ENCODE measurements around the gene C9orf85.
A peak's percentile ranks its signal among the peaks of the same experiment; 100 is the strongest.

C9orf85 gene

DNA sequence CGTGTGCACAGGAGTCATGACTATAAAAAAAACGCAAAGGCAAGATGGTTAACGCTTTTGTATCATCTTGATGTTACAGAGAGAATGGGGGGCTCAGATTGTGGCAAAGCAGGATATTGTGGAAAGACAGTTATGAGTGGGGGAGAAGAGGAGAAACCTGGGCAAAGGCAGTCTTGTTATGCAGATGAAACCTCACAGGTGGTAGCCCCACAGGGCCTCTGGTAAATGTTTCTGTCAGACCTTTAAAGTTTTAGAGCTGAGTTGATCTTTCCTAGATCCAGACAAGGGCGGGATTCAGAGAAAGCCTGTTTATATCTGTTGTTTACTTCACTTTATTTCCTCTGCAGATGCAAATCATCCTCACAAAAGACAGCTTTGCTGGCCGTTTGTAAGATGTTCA, 55.2 kb downstream of the C9orf85 start:
- no peaks in the 10 kb centered on the region for H3K4me1 ChIP-seq (ENCODE audit: insufficient read depth, low read length, severe bottlenecking)
- no peaks in the 10 kb centered on the region; the same call in 1 of the 2 replicates for H3F3A ChIP-seq (ENCODE audit: insufficient read depth, low read length)
- H3K79me2 ChIP-seq (ENCODE audit: insufficient read depth, low read length) = no peaks in the 10 kb centered on the region
- H3K9me2 ChIP-seq (ENCODE audit: low read depth, low read length) = no peaks in the 10 kb centered on the region
- no peak overlapping the region for H2AFZ ChIP-seq (ENCODE audit: low read length)
- H3K9me3 ChIP-seq (ENCODE audit: low read length) = peaks cover 2% of the 10 kb centered on the region; the same call in 1 of the 2 replicates
- H3K9ac ChIP-seq (ENCODE audit: low read length) = no peak overlapping the region
- H3K27ac ChIP-seq (ENCODE audit: low read depth, low read length, poor library complexity, severe bottlenecking) = no peak overlapping the region
- TF ChIP-seq, protein P1, sequence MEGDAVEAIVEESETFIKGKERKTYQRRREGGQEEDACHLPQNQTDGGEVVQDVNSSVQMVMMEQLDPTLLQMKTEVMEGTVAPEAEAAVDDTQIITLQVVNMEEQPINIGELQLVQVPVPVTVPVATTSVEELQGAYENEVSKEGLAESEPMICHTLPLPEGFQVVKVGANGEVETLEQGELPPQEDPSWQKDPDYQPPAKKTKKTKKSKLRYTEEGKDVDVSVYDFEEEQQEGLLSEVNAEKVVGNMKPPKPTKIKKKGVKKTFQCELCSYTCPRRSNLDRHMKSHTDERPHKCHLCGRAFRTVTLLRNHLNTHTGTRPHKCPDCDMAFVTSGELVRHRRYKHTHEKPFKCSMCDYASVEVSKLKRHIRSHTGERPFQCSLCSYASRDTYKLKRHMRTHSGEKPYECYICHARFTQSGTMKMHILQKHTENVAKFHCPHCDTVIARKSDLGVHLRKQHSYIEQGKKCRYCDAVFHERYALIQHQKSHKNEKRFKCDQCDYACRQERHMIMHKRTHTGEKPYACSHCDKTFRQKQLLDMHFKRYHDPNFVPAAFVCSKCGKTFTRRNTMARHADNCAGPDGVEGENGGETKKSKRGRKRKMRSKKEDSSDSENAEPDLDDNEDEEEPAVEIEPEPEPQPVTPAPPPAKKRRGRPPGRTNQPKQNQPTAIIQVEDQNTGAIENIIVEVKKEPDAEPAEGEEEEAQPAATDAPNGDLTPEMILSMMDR (IDR thresholded peaks at IDR 0.05; ENCODE audit: low read length) = no peak
- no peak for TF ChIP-seq EZH2 (IDR thresholded peaks at IDR 0.05; ENCODE audit: borderline replicate concordance, low read length)
- peaks cover 4% of the 10 kb centered on the region; the same call in 1 of the 2 replicates for H3K36me3 ChIP-seq (ENCODE audit: insufficient read depth, low read length)
- H4K20me1 ChIP-seq (ENCODE audit: insufficient read depth, low read length) = no peaks in the 10 kb centered on the region
- no peak overlapping the region for H3K4me3 ChIP-seq (ENCODE audit: low read depth, low read length, poor library complexity, severe bottlenecking)
- no peaks in the 10 kb centered on the region for H3K27me3 ChIP-seq (ENCODE audit: insufficient read depth, low read length)
- H3K4me2 ChIP-seq (ENCODE audit: low read length) = no peak overlapping the region

DNA sequence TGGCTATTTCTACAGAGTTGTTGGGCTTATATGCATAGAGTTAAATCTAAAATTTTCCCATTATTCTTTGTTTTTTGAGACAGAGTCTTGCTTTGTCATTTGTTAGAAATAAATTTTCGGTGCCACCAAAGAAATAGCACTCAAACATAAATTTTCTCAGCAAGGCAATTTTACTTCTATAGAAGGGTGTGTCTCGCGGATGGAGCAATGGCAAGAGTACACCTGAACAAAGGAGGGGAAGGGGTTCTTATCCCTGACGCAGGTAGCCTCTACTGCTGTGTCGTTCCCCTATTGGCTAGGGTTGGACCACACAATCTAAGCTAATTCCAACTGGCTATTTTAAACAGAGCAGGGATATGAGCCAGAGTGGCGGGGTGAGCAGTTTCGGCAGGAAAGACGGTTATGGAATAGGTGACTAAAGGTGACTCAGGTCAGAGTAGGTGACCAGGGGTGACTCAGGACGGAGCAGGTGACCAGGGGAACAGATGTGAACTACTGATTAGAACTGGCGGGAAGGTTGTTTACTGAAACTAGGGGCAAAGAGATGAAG, 57.2 kb downstream of the C9orf85 start:
- H3K9ac ChIP-seq (ENCODE audit: low read length) = no peak overlapping the region
- no peaks in the 10 kb centered on the region for H3K9me2 ChIP-seq (ENCODE audit: low read depth, low read length)
- TF ChIP-seq EZH2 (IDR thresholded peaks at IDR 0.05; ENCODE audit: borderline replicate concordance, low read length) = no peak
- TF ChIP-seq, protein P1 (IDR thresholded peaks at IDR 0.05; ENCODE audit: low read length) = no peak
- no peaks in the 10 kb centered on the region for H3K79me2 ChIP-seq (ENCODE audit: insufficient read depth, low read length)
- no peak overlapping the region for H3K4me2 ChIP-seq (ENCODE audit: low read length)
- no peak overlapping the region for H2AFZ ChIP-seq (ENCODE audit: low read length)
- H3K27ac ChIP-seq (ENCODE audit: low read depth, low read length, poor library complexity, severe bottlenecking) = no peak overlapping the region
- no peaks in the 10 kb centered on the region for H4K20me1 ChIP-seq (ENCODE audit: insufficient read depth, low read length)
- peaks cover 2% of the 10 kb centered on the region; the same call in 1 of the 2 replicates for H3K9me3 ChIP-seq (ENCODE audit: low read length)
- peaks cover 6% of the 10 kb centered on the region; the same call in 1 of the 2 replicates for H3K36me3 ChIP-seq (ENCODE audit: insufficient read depth, low read length)
- H3K4me1 ChIP-seq (ENCODE audit: insufficient read depth, low read length, severe bottlenecking) = no peaks in the 10 kb centered on the region
- H3F3A ChIP-seq (ENCODE audit: insufficient read depth, low read length) = no peaks in the 10 kb centered on the region; the same call in 1 of the 2 replicates
- H3K4me3 ChIP-seq (ENCODE audit: low read depth, low read length, poor library complexity, severe bottlenecking) = no peak overlapping the region
- H3K27me3 ChIP-seq (ENCODE audit: insufficient read depth, low read length) = no peaks in the 10 kb centered on the region

DNA sequence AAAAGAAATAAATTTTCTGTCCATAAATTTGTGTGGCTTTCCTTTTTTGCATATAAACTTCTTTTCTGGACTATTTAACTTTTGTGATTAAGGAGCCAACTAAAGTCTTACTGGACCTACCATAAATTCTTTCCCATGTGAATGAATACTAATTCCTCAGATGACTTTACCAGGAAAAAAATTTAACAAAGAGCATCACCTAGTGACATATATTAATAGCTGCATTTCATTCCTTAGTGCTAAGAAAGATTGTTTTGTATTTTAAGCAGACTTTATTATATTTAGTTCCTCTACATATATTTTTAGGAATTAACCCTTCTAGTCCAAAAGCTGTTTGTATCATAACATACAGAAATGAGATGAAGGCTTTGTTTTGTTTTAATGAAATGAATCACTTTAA, 64.4 kb downstream of the C9orf85 start:
- no peaks in the 10 kb centered on the region for H3K9me3 ChIP-seq (ENCODE audit: low read length)
- no peaks in the 10 kb centered on the region for H3K9me2 ChIP-seq (ENCODE audit: low read depth, low read length)
- H2AFZ ChIP-seq (ENCODE audit: low read length) = no peak overlapping the region
- no peaks in the 10 kb centered on the region for H3F3A ChIP-seq (ENCODE audit: insufficient read depth, low read length)
- no peaks in the 10 kb centered on the region for H3K27me3 ChIP-seq (ENCODE audit: insufficient read depth, low read length)
- H4K20me1 ChIP-seq (ENCODE audit: insufficient read depth, low read length) = no peaks in the 10 kb centered on the region
- no peaks in the 10 kb centered on the region for H3K79me2 ChIP-seq (ENCODE audit: insufficient read depth, low read length)
- H3K9ac ChIP-seq (ENCODE audit: low read length) = no peak overlapping the region
- no peak for TF ChIP-seq EZH2 (IDR thresholded peaks at IDR 0.05; ENCODE audit: borderline replicate concordance, low read length)
- TF ChIP-seq, protein P1 (IDR thresholded peaks at IDR 0.05; ENCODE audit: low read length) = peak; percentile 48
- no peaks in the 10 kb centered on the region for H3K4me1 ChIP-seq (ENCODE audit: insufficient read depth, low read length, severe bottlenecking)
- H3K36me3 ChIP-seq (ENCODE audit: insufficient read depth, low read length) = 0 out of 2 replicates have a peak, but pooled peaks cover 3% of the 10 kb centered on the region
- no peak overlapping the region for H3K4me2 ChIP-seq (ENCODE audit: low read length)
- H3K4me3 ChIP-seq (ENCODE audit: low read depth, low read length, poor library complexity, severe bottlenecking) = no peak overlapping the region
- H3K27ac ChIP-seq (ENCODE audit: low read depth, low read length, poor library complexity, severe bottlenecking) = no peak overlapping the region
